ENCODE measurements around the gene APAF1.
"Not testable (repeated sequence)": the region's sequence is repeated elsewhere in the genome, so short reads cannot be mapped to it uniquely, and the experiment has no call there.

Gene APAF1

DNA sequence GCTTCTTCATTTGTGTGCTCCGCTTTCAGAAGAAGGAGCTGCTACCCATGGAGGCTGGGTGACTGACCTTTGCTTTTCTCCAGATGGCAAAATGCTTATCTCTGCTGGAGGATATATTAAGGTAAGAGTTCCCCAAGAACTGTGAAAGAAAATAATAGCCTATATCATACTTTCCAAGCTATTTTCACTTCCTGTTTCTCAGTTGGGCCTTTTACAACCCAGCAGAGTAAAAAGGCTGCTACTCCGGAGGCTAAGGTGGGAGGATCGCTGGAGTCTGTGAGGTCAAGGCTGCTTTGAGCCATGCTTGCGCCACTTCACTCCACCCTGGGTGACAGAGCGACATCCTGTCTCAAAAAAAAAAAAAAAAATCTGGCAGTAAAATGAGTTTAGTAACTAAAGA, 82.1 kb downstream of the APAF1 start:
- no peak for DNase-seq

DNA sequence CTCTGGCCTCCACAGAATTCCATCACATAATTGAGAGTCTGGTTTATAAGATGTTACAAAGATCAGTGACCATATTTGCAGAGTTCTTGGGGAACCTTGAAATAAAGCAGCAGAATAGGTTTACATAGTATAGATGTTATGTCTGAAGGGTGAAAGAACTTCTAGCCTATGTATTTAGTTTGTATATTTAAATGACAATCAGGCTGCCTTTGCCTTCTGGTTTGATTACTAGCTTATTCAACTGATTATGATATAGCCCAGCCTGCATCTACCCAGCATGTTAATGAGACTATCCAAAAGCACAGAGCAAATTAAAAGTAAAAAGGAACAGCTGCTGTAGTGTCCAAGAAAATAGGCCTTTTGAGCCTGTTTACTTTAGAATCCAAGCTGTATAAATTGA, 85.3 kb downstream of the APAF1 start:
- DNase-seq: no peak

DNA sequence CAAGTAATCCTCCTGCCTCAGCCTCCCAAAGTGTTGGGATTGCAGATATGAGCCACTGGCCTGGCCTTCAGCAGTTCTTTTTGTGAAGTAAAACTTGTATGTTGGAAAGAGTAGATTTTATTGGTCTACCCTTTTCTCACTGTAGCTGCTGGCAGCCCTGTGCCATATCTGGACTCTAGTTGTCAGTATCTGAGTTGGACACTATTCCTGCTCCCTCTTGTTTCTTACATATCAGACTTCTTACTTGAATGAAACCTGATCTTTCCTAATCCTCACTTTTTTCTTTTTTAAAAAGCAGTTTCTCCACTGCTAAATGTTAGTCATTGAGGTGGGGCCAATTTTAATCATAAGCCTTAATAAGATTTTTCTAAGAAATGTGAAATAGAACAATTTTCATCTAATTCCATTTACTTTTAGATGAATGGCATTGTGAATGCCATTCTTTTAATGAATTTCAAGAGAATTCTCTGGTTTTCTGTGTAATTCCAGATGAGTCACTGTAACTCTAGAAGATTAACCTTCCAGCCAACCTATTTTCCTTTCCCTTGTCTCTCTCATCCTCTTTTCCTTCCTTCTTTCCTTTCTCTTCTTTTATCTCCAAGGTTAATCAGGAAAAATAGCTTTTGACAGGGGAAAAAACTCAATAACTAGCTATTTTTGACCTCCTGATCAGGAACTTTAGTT, 88.7 kb downstream of the APAF1 start:
- no peak for DNase-seq

DNA sequence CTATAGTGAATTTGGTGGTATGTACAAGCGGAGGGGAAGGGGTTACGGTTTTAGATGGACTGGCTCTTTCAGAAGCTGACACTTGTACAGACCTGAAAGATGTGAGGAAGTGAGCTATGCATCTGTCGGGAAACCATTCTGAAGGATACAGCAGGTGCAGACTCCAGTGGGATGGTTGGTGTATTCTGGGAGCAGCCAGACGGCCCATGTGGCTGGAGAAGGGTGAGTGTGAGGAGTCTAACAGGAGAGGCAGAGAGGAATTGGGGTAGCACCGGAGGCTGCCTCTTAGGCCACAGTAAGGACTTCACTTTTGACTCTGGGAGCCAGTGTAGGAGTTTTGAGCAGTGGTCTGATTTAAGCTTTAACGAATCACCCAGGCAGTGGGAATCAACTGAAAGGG, 90.7 kb downstream of the APAF1 start:
- DNase-seq: no peak

GRCh38 chr12:98736352-98737321, 91.5 kb downstream of the APAF1 start:
- DNase-seq: no peak

DNA sequence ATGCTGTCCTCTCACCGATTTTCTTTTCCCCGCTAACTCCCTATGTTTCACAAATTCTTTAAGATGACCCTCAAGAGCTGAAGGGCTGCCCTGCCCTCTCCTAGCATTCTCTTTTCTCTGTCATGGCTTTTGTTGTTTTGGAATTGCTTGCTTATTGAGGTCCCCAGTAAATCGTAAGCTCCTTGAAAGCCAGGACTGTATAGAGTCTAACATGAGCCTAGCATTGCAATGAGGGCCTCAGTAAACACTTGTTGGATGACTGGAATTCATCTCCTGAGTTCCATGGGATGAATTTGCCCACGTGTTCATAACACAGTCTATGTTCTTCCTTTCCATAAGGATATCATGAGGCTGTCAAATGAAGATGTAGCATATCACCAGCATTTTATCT, 92.2 kb downstream of the APAF1 start:
- no peak for DNase-seq

GRCh38 chr12:98738002-98738401, 92.9 kb downstream of the APAF1 start:
- no peak for DNase-seq

- no peak for DNase-seq
Observed at GRCh38 chr12:98738539-98738938, 93.4 kb downstream of the APAF1 start.

DNA sequence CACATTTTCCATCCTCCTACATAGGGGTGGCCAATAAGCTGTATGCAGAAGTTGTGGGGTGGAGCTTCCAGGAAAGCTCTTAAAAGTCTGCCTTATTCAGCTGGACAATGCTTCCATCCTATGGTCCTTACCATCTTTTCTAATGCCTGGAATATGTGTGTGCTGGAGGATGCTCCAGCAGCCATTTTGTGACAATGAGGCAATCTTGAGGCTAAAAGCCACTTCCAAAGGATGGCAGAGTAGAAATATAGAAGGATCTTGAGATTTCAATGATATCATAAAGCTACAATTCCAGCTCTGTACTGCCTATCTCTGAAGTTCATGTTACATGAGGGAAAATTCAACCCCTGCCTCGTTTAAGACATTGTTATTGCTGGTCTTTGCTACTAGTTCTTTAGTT, 95.7 kb downstream of the APAF1 start:
- DNase-seq: no peak

DNA sequence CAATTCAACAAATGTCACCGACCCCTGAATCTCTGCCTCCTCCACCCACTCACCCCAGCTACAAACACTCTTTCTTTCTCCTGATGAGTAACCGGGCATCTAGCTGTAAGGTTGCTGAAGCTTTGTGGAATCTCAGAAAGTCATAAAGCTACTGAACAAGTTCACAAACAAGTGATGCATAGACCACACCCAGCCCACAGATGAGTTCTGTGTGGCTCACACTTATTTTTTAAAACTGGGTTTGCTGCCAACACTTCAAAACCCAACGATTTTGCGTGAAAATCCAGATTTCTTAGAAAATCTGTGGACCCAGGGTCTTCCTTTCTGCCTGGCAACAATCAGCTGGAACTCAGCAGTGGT, 96.1 kb downstream of the APAF1 start:
- DNase-seq: peak; percentile 48 to 64

DNA sequence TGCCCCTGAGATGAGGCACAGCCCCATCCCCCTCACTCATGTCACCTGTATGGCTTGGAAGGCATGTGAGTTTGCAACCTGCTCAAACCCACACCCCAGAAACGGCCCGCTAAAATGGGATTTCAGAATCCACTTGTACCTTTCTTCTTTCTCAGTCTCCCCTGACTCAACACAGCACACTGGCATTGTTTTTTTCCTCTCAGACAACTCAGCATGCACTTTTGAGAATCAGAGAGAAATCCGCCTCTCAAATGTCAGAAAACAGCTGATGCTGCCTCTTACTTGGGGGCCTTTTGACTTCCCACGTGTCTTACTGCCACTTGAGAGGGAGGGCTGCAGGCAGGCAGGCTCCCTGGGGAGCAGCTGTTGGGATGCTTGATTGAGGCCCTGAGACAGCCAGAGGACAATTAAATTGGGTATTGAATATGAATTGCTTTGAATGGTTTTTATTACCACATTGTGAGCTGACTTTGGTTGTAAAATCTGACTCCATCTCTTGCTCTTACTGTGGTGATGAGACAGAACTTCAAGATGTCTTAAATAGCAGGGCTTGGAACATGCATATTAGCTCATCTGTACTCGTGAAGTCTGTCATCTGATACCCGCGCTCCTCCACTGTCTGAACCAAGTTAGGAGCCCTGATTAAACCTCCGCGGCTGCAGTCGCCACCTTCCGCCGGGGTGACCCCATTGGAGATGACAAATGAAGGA, 96.6 kb downstream of the APAF1 start:
- DNase-seq: peak; percentile 48 to 57

- DNase-seq: peak; percentile 58 to 68
Observed at GRCh38 chr12:98743362-98743953, 98.4 kb downstream of the APAF1 start.

- no peak for DNase-seq
Observed at GRCh38 chr12:98744680-98745079, 99.6 kb downstream of the APAF1 start.

DNA sequence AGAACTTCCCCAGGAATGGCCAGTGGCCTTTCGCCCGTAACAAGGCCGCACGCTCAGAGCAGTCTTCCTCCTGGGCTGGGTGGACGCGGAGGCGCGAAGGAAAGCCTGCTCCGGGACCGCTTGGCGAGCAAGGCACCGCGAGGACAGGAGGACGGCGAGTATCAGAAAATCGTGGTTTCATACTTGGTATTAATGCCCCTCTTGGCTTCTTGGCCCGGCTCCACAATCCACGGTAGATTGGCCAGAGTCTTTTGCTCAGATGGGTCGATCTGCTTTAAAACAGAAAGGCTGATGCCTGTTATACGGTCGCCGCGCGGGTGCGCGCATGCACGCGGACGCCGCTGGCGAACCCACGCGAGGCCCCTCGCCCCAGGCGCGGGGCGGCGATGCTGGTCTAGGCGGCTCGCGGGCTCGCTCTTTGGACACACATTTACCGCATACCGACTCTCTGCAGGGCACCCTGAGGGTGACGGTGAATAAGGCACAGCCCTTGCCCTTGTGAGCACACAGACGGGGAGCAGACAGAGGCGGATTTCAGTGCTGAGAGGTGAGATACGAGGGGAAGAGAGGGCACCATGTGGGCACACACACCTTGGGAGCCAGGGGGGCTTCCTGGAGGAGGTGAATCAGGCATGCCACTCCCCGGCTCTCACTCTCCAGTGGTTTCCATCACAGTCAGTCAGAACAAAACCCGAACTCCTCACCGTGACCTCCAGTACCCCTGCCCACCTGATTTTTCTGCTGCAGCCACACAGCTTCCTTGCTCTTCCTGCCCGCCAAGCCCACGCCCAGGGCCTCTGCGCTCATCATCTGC, 100.7 kb downstream of the APAF1 start:
- DNase-seq: peak; percentile 50 to 59

DNA sequence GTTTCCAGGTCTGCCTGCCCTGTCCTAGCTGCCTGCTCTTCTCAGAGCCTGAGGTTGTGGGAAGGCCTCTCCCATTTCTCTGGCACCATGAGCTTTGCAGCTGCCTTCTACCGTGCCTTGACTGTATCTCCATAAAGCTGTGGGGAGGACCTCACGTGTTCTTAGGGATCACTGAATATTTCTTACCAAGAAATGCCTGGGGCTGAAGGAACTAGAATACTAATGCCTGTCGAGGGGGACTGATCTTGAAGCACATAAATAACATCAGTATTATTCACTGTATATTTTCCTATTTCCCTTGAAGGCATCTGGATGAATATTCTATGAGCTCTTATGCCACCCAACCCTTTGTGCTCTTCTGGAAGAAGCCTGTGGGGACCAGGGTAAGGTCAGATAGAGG, 103.4 kb downstream of the APAF1 start:
- no peak for DNase-seq

DNA sequence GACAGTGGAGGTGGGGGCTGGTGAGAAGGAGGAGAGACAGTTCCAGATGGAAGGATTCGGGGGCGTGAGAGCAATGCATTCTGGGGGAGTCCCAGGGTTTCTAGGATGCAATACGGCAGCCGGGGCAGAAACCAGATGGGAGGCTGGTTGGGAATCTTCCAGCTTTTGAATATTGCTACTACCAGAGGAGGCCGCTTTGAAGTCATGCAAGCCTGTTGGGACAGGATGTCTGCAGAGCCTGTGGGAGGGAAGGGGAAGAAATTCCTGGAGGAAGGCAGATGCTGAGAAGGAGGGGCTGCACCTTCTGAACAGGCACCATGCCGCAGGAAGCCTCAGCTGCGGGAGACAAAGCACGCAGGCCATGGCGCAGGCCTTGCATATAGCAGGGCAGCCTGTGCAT, 105.4 kb downstream of the APAF1 start:
- DNase-seq: no peak

GRCh38 chr12:98751580-98752115, 106.6 kb downstream of the APAF1 start:
- no peak for DNase-seq

- no peak for DNase-seq
Observed at GRCh38 chr12:98752726-98753125, 107.6 kb downstream of the APAF1 start.

- peak; percentile 34 to 57 for DNase-seq
Observed at GRCh38 chr12:98754095-98754494, 109.0 kb downstream of the APAF1 start.

GRCh38 chr12:98755855-98756254, 110.8 kb downstream of the APAF1 start:
- not testable (repeated sequence) for DNase-seq

- no peak for DNase-seq
Observed at GRCh38 chr12:98757455-98757854, 112.4 kb downstream of the APAF1 start.

- no peak for DNase-seq
Observed at GRCh38 chr12:98758331-98758730, 113.2 kb downstream of the APAF1 start.

Data from activated CD4-positive, alpha-beta T cell treated with anti-CD3 and anti-CD28 coated beads, Interleukin-2, amount 50 U/mL, for 48 hours (primary cell).